WTC11 (cell line): ENCODE data around the gene ATN1. TPM values are rescaled to one million over a fixed set of nuclear protein-coding genes. Genes with fewer than 3 reads are reported as not detected.
A peak's percentile ranks its signal among the peaks of the same experiment; 100 is the strongest.

Experiments used
- ATAC-seq: fragments of 200-7000 bp; cut with Tn5 transposase; 2 replicates; pipeline ENCODE4 v1.10.0; 2021; ENCODE audit warnings: mild to moderate bottlenecking, moderate library complexity
- CTCF ChIA-PET: fragments of 300-600 bp; sonication (Branson Sonifier 250); formaldehyde crosslinking; loops from one replicate; lab custom pipeline; 2021; ENCODE audit warnings: antibody characterized with exemption; lab: Charles Lee
- POLR2A ChIA-PET: fragments of 350-600 bp; sonication (Branson Sonifier 250); formaldehyde crosslinking; loops from one replicate; lab custom pipeline; 2021; ENCODE audit warnings: antibody characterized with exemption; lab: Charles Lee
- DNase-seq: peaks from one replicate; pipeline ENCODE4 v3.0.0; 2021; ENCODE audit warnings: low spot score
- H3K27ac Mint-ChIP-seq: 2 replicates; pipeline ENCODE4 v1.8.0; 2021; ENCODE audit warnings: mixed read lengths
- H3K27me3 Mint-ChIP-seq: 2 replicates; pipeline ENCODE4 v1.8.0; 2021; ENCODE audit warnings: low read depth, mild to moderate bottlenecking, moderate library complexity, mixed read lengths
- H3K36me3 Mint-ChIP-seq: 2 replicates; pipeline ENCODE4 v1.8.0; 2021; ENCODE audit warnings: mixed read lengths
- H3K4me1 Mint-ChIP-seq: 2 replicates; pipeline ENCODE4 v1.8.0; 2022; ENCODE audit warnings: mixed read lengths
- H3K4me3 Mint-ChIP-seq: 2 replicates; pipeline ENCODE4 v1.8.0; 2021; ENCODE audit warnings: mild to moderate bottlenecking, moderate library complexity, mixed read lengths
- H3K9me3 Mint-ChIP-seq: 2 replicates; pipeline ENCODE4 v1.8.0; 2021; ENCODE audit warnings: mixed read lengths
- CREM ChIP-seq: sonication (generic); formaldehyde crosslinking; IDR thresholded peaks from 2 replicates; pipeline ENCODE4 v1.8.1; 2022; ENCODE audit warnings: mild to moderate bottlenecking, missing genetic modification reagents, moderate library complexity
- FOXK1 ChIP-seq: sonication (generic); formaldehyde crosslinking; IDR thresholded peaks from 2 replicates; pipeline ENCODE4 v1.8.0; 2022; ENCODE audit warnings: mild to moderate bottlenecking, moderate library complexity, missing genetic modification reagents
- FOXP1 ChIP-seq: sonication (generic); formaldehyde crosslinking; IDR thresholded peaks from 2 replicates; pipeline ENCODE4 v1.8.0; 2022; ENCODE audit warnings: missing genetic modification reagents, mild to moderate bottlenecking, moderate library complexity, borderline replicate concordance
- SMAD3 ChIP-seq: sonication (generic); formaldehyde crosslinking; IDR thresholded peaks from 2 replicates; pipeline ENCODE4 v1.8.0; 2022; ENCODE audit warnings: missing genetic modification reagents, mild to moderate bottlenecking, borderline replicate concordance
- TCF7 ChIP-seq: sonication (generic); formaldehyde crosslinking; IDR thresholded peaks from 2 replicates; pipeline ENCODE4 v1.8.0; 2022; ENCODE audit warnings: mild to moderate bottlenecking, low read depth, missing genetic modification reagents, moderate library complexity
- TEAD1 ChIP-seq: sonication (generic); formaldehyde crosslinking; IDR thresholded peaks from 2 replicates; pipeline ENCODE4 v1.8.0; 2022; ENCODE audit warnings: mild to moderate bottlenecking, missing genetic modification reagents
- TEAD4 ChIP-seq: sonication (generic); formaldehyde crosslinking; IDR thresholded peaks from 2 replicates; pipeline ENCODE4 v1.8.0; 2022; ENCODE audit warnings: mild to moderate bottlenecking, missing genetic modification reagents
- ZNF121 ChIP-seq: sonication (generic); formaldehyde crosslinking; IDR thresholded peaks from 2 replicates; pipeline ENCODE4 v1.8.0; 2023; ENCODE audit warnings: missing genetic modification reagents
- ZNF416 ChIP-seq: fragments of 250-450 bp; sonication (Bioruptor Pico); IDR thresholded peaks from 2 replicates; pipeline ENCODE4 v1.9.0; 2021; ENCODE audit warnings: mild to moderate bottlenecking, inconsistent platforms
- ZSCAN18 ChIP-seq: fragments of 250-450 bp; sonication (Bioruptor Pico); IDR thresholded peaks from 2 replicates; pipeline ENCODE4 v2.1.2; 2022; ENCODE audit warnings: mild to moderate bottlenecking, moderate library complexity
- total RNA-seq: library from RNA; stranded (reverse); gene quantifications from 3 replicates; pipeline ENCODE4 v1.2.3, GENCODE V29; 2021
- TF ChIP-seq, protein P1 (sequence below): sonication (generic); formaldehyde crosslinking; IDR thresholded peaks from 2 replicates; pipeline ENCODE4 v1.8.1; 2023; ENCODE audit warnings: mild to moderate bottlenecking, missing genetic modification reagents, moderate library complexity
- TF ChIP-seq, protein P2 (sequence below): sonication (generic); formaldehyde crosslinking; IDR thresholded peaks from 2 replicates; pipeline ENCODE4 v1.8.1; 2023; ENCODE audit warnings: mild to moderate bottlenecking, moderate library complexity, missing genetic modification reagents

Gene ATN1
- total RNA-seq, 1 experiment from 2014 or later, result 87.1 TPM

DNA sequence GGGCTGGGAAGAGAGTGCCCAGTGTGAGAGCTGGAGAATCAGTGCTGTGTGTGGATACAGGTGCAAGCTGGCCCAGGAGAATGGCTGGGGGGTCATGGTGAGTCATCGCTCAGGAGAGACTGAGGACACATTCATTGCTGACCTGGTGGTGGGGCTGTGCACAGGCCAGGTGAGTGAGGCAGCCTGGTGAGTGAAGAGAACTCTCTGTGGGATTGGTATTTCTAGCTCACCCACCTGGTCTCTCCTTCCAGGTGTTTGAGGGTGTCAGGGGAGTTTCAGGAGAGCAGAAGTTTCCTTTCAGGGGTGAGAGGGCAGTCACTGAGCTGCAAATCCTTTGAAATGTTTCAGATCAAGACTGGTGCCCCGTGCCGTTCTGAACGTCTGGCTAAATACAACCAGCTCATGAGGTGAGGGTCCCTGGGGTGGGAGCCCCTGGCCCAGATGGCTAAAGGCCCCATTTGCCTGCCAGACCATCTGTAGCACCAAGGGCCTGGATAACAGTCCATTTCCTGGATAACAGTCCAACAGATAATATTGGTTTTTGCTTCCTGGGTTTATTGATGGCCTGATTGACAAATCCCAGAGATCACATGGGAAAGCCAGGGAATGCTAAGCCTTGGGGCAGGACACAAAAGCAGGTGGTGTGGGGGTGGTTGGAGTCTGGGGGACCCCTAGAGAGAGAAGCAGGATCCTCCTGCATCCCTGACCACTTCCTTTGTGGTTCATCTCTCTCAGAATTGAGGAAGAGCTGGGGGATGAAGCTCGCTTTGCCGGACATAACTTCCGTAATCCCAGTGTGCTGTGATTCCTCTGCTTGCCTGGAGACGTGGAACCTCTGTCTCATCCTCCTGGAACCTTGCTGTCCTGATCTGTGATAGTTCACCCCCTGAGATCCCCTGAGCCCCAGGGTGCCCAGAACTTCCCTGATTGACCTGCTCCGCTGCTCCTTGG lies 5.5 kb upstream of the ATN1 start:
- Mint-ChIP-seq H3K27ac (peak overlapping the region; percentile 2; the same call in 1 of the 2 replicates), H3K4me3 (no peak overlapping the region), H3K4me1 (peaks cover 43% of the 10 kb centered on the region), H3K36me3 (peaks cover 38% of the 10 kb centered on the region), H3K9me3 (no peaks in the 10 kb centered on the region)
- DNase-seq, result no peak
- no peak for ATAC-seq
- TF ChIP-seq ZNF121 (CRISPR knock-in tag), result 0 out of 2 replicates have a peak, but pooled peaks have one; percentile 25
- TF ChIP-seq, protein P1, sequence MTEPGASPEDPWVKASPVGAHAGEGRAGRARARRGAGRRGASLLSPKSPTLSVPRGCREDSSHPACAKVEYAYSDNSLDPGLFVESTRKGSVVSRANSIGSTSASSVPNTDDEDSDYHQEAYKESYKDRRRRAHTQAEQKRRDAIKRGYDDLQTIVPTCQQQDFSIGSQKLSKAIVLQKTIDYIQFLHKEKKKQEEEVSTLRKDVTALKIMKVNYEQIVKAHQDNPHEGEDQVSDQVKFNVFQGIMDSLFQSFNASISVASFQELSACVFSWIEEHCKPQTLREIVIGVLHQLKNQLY, result no peak
- TF ChIP-seq, all 79 proteins: peak for 1
- CTCF ChIA-PET, result interaction anchor here (1.3 to 7.0 kb wide), 5 partner anchors 9 to 53 kb away, joined by 3 to 81 read pairs (median 7); partner anchors contain the start of genes C12orf57, RNU7-1 and SPSB2
- H3K27me3 Mint-ChIP-seq, result no peaks in the 10 kb centered on the region
- POLR2A ChIA-PET, result interaction anchor here (0.7 to 1.4 kb wide), 3 partner anchors 9 to 50 kb away, joined by 3 to 7 read pairs (median 4); partner anchors contain the start of gene SPSB2

DNA sequence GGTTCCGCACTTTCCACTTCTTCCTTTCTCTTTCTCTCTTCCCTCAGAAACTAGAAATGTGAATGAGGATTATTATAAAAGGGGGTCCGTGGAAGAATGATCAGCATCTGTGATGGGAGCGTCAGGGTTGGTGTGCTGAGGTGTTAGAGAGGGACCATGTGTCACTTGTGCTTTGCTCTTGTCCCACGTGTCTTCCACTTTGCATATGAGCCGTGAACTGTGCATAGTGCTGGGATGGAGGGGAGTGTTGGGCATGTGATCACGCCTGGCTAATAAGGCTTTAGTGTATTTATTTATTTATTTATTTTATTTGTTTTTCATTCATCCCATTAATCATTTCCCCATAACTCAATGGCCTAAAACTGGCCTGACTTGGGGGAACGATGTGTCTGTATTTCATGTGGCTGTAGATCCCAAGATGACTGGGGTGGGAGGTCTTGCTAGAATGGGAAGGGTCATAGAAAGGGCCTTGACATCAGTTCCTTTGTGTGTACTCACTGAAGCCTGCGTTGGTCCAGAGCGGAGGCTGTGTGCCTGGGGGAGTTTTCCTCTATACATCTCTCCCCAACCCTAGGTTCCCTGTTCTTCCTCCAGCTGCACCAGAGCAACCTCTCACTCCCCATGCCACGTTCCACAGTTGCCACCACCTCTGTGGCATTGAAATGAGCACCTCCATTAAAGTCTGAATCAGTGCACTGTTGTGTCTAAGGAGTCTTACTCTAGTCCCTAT lies 4.6 kb upstream of the ATN1 start:
- POLR2A ChIA-PET, result interaction anchor here (3.9 to 4.2 kb wide), 2 partner anchors 21 to 51 kb away, joined by 33 to 66 read pairs; partner anchors contain the start of genes C12orf57, RNU7-1 and SPSB2
- no peak overlapping the region for H3K4me3 Mint-ChIP-seq

GRCh38 chr12:6923851-6924250 lies 3.9 kb upstream of the ATN1 start:
- H3K9me3 Mint-ChIP-seq, result no peaks in the 10 kb centered on the region
- peak overlapping the region; percentile 23; the same call in 1 of the 2 replicates for H3K27ac Mint-ChIP-seq
- CTCF ChIA-PET, result interaction anchor here (0.8 to 7.0 kb wide), 10 partner anchors 12 to 184 kb away, joined by 4 to 93 read pairs (median 33); partner anchors contain the start of genes C12orf57, LRRC23, RNU7-1 and SPSB2
- DNase-seq, result no peak
- TF ChIP-seq CREM (CRISPR knock-in tag) (no peak), SMAD3 (CRISPR knock-in tag) (no peak)
- no peak for ATAC-seq
- H3K4me1 Mint-ChIP-seq, result peaks cover 46% of the 10 kb centered on the region
- H3K4me3 Mint-ChIP-seq, result no peak overlapping the region
- H3K36me3 Mint-ChIP-seq, result peaks cover 33% of the 10 kb centered on the region
- POLR2A ChIA-PET, result interaction anchor here (3.6 to 4.2 kb wide), 3 partner anchors 21 to 52 kb away, joined by 13 to 66 read pairs (median 33); partner anchors contain the start of genes C12orf57, RNU7-1 and SPSB2
- H3K27me3 Mint-ChIP-seq, result no peaks in the 10 kb centered on the region

More for the DNA sequence above, 4.6 kb upstream of the ATN1 start:
- Mint-ChIP-seq H3K27me3 (no peaks in the 10 kb centered on the region), H3K4me1 (peaks cover 43% of the 10 kb centered on the region), H3K27ac (peak overlapping the region; percentile 2; the same call in 1 of the 2 replicates), H3K9me3 (no peaks in the 10 kb centered on the region), H3K36me3 (peaks cover 33% of the 10 kb centered on the region)
- no peak for TF ChIP-seq ZSCAN18 (CRISPR knock-in tag)
- TF ChIP-seq ZNF416 (CRISPR knock-in tag), result no peak
- no peak for TF ChIP-seq FOXP1 (CRISPR knock-in tag)
- TF ChIP-seq TEAD4 (CRISPR knock-in tag), result no peak
- TF ChIP-seq FOXK1 (CRISPR knock-in tag), result no peak
- TF ChIP-seq, protein P2, sequence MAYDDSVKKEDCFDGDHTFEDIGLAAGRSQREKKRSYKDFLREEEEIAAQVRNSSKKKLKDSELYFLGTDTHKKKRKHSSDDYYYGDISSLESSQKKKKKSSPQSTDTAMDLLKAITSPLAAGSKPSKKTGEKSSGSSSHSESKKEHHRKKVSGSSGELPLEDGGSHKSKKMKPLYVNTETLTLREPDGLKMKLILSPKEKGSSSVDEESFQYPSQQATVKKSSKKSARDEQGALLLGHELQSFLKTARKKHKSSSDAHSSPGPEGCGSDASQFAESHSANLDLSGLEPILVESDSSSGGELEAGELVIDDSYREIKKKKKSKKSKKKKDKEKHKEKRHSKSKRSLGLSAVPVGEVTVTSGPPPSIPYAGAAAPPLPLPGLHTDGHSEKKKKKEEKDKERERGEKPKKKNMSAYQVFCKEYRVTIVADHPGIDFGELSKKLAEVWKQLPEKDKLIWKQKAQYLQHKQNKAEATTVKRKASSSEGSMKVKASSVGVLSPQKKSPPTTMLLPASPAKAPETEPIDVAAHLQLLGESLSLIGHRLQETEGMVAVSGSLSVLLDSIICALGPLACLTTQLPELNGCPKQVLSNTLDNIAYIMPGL (CRISPR knock-in tag), result no peak
- no peak for DNase-seq
- CTCF ChIA-PET, result interaction anchor here (1.0 to 7.0 kb wide), 8 partner anchors 10 to 56 kb away, joined by 4 to 93 read pairs (median 44); partner anchors contain the start of genes C12orf57, LRRC23, RNU7-1 and SPSB2
- no peak for ATAC-seq

DNA sequence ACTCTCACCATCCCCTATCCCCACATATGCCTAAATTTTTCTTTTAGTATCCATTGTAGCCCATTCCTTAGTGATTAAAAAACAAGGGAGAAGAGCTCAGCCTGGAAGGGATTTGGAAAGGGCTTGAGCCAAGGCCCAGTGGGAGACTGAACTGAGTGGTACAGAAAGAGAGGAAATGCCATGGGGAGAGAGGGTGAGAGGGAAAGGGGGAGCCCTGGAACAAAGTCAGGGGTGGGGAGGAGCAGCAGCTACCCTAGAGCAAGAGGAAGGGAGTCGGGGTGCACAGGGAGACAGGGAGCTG lies 2.6 kb upstream of the ATN1 start:
- peak overlapping the region; percentile 98 for H3K27ac Mint-ChIP-seq
- ATAC-seq (no peak), DNase-seq (peak; percentile 18)
- peaks cover 52% of the 10 kb centered on the region for H3K4me1 Mint-ChIP-seq
- no peaks in the 10 kb centered on the region for H3K27me3 Mint-ChIP-seq
- peaks cover 19% of the 10 kb centered on the region for H3K36me3 Mint-ChIP-seq
- TF ChIP-seq TEAD1 (CRISPR knock-in tag) (0 out of 2 replicates have a peak, but pooled peaks have one; percentile 44), TCF7 (CRISPR knock-in tag) (no peak)
- CTCF ChIA-PET, result interaction anchor here (0.9 to 7.0 kb wide), 22 partner anchors 9 to 264 kb away, joined by 3 to 93 read pairs (median 10); partner anchors contain the start of genes C12orf57, CDCA3, COPS7A and LRRC23
- no peaks in the 10 kb centered on the region for H3K9me3 Mint-ChIP-seq
- POLR2A ChIA-PET, result interaction anchor here (0.6 to 4.2 kb wide), 18 partner anchors 9 to 386 kb away, joined by 3 to 66 read pairs (median 6); partner anchors contain the start of genes C12orf57, CDCA3, ENO2 and PTMS
- H3K4me3 Mint-ChIP-seq, result peak overlapping the region; percentile 77
